Thymus (tissue), 11 donors: Measurements from ENCODE around the gene DENND4C. TPM values are rescaled to one million over a fixed set of nuclear protein-coding genes. Genes with fewer than 3 reads are reported as not detected.
"Not testable (repeated sequence)": the region's sequence is repeated elsewhere in the genome, so short reads cannot be mapped to it uniquely, and the experiment has no call there.

ENCODE experiments used
- DNase-seq, 9 donors: peaks; one replicate each; pipeline ENCODE4 v3.0.0-alpha.2; 2013; ENCODE audit warnings: low spot score in 9 of 9, low read depth in 6 of 9, missing footprints in 1 of 9
- H3K27ac ChIP-seq, 2 donors: one replicate each; pipeline ENCODE4 v1.5.1; 2013; ENCODE audit warnings: control low read depth in 1 of 2, low read depth in 1 of 2, low read length in 1 of 2, mild to moderate bottlenecking in 1 of 2, moderate library complexity in 1 of 2
- H3K27me3 ChIP-seq, 2 donors: one replicate each; pipeline ENCODE4 v1.5.1; 2013; ENCODE audit warnings: low read length in 1 of 2; ENCODE audit not compliant: control insufficient read depth in 2 of 2, insufficient read depth in 1 of 2
- H3K36me3 ChIP-seq, 2 donors: one replicate each; pipeline ENCODE4 v1.5.1; 2013; ENCODE audit warnings: low read length in 1 of 2, mild to moderate bottlenecking in 1 of 2, moderate library complexity in 1 of 2; ENCODE audit not compliant: control insufficient read depth in 2 of 2, insufficient read depth in 2 of 2
- H3K4me1 ChIP-seq, 2 donors: one replicate each; pipeline ENCODE4 v1.5.1; 2013; ENCODE audit warnings: low read length in 2 of 2; ENCODE audit not compliant: control insufficient read depth in 2 of 2, insufficient read depth in 2 of 2
- H3K4me3 ChIP-seq, 2 donors: one replicate each; pipeline ENCODE4 v1.5.1; 2013; ENCODE audit warnings: low read length in 2 of 2, control low read depth in 1 of 2, mild to moderate bottlenecking in 1 of 2
- H3K9me3 ChIP-seq, 2 donors: one replicate each; pipeline ENCODE4 v1.5.1; 2013; ENCODE audit warnings: low read length in 1 of 2, mild to moderate bottlenecking in 1 of 2; ENCODE audit not compliant: control insufficient read depth in 2 of 2, insufficient read depth in 1 of 2
- WGBS: extraction: QIAGEN DNeasy Blood & Tissue Kit; methylation state at CpG from one replicate; pipeline ENCODE4 v1.1.7; 2013; 5-methylcytosine and 5-hydroxymethylcytosine counted together
- polyA plus RNA-seq: library from polyadenylated mRNA; stranded (reverse); fragments of 200-250 nt; gene quantifications from one replicate; pipeline ENCODE4 v1.2.3, GENCODE V29; 2013
- total RNA-seq: library from RNA; stranded (reverse); fragments of 120-200 nt; gene quantifications from one replicate; pipeline ENCODE4 v1.2.4, GENCODE V29; 2013
- donor health status: healthy.

DENND4C gene
- total and polyA plus RNA-seq, 2 donors, result 15.4 to 39.2 TPM

DNA sequence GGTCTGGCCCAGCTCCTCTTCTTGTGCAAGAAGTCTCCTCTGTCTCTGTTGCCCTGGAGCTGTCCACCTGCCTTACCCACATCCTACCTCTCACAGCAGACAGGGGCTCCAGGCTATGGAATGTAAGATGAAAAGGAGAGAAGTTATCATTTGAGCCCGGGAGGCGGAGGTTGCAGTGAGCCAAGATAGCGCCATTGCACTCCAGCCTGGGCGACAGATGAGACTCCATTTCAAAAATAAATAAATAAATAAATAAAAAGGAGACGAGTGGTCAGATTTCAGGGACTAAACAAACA, 37.5 kb upstream of the DENND4C start:
- WGBS, result 96% methylated on average over 5 of the region's 5 CpGs

GRCh38 chr9:19193358-19193973, 37.0 kb upstream of the DENND4C start:
- 98% methylated on average over 2 of the region's 2 CpGs for WGBS
- H3K27ac ChIP-seq, DNase-seq, H3K36me3 ChIP-seq, H3K4me1 ChIP-seq, H3K9me3 ChIP-seq, H3K4me3 ChIP-seq, H3K27me3 ChIP-seq: not testable (repeated sequence)

More for the DNA sequence above, 37.5 kb upstream of the DENND4C start:
- H3K4me1 ChIP-seq, result no peaks in the 10 kb centered on the region
- H3K27me3 ChIP-seq, result no peaks in the 10 kb centered on the region
- DNase-seq, result no peak
- no peak overlapping the region for H3K27ac ChIP-seq
- no peak overlapping the region for H3K4me3 ChIP-seq
- H3K9me3 ChIP-seq, result no peaks in the 10 kb centered on the region
- H3K36me3 ChIP-seq, result no peaks in the 10 kb centered on the region

DNA sequence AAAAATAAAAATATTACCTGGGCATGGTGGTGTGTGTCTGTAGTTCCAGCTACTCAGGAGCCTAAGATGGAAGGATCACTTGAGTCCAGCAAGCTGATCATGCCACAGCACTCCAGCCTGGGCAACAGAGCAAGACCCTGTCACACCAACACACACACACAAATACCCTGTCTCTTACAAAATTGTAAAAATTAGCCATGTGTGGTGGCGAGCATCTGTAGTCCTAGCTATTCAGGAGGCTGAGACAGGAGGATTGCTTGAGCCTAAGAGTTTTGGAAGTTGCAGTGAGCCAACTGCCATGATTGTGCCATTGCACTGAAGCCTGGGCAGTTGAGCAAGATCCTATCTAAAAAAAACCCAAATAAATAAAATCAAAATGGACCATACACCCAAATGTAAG, 32.1 kb upstream of the DENND4C start:
- 98% methylated on average over 1 of the region's 1 CpG for WGBS
- DNase-seq, result no peak
- no peak overlapping the region for H3K27ac ChIP-seq
- no peaks in the 10 kb centered on the region for H3K27me3 ChIP-seq
- no peaks in the 10 kb centered on the region for H3K36me3 ChIP-seq
- H3K4me3 ChIP-seq, result no peak overlapping the region
- H3K4me1 ChIP-seq, result no peaks in the 10 kb centered on the region
- H3K9me3 ChIP-seq, result no peaks in the 10 kb centered on the region

- H3K27ac ChIP-seq, result no peak overlapping the region
- H3K27me3 ChIP-seq, result no peaks in the 10 kb centered on the region
- WGBS, result 96% methylated on average over 2 of the region's 2 CpGs
- no peaks in the 10 kb centered on the region for H3K9me3 ChIP-seq
- no peak overlapping the region for H3K4me3 ChIP-seq
- no peaks in the 10 kb centered on the region for H3K4me1 ChIP-seq
- DNase-seq, result no peak
- H3K36me3 ChIP-seq, result no peaks in the 10 kb centered on the region
Observed at GRCh38 chr9:19199012-19199411, 31.5 kb upstream of the DENND4C start.

DNA sequence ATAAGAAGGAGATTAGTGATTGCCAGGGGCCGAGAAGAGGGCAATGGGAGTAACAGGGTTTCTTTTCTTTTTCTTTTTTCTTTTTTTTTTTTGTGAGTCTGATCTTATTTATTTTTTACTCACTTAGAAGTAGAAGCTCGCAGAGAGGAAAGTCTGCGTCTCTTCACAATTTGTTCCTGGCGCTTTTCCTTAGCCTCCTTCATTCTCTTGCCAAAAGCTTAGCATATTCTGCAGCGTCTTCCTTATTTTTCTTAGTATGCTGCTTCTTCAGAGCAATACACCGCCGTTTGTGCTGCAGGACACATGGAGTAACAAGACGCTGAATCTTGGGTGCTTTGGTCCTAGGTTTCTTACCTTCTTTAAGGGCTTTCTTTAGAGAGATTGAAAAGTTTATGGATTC, 30.3 kb upstream of the DENND4C start:
- 78% methylated on average over 8 of the region's 8 CpGs for WGBS

GRCh38 chr9:19201899-19202891, 28.3 kb upstream of the DENND4C start:
- WGBS, result 93% methylated on average over 13 of the region's 13 CpGs
- no peaks in the 10 kb centered on the region for H3K9me3 ChIP-seq
- H3K4me3 ChIP-seq, result no peak overlapping the region
- H3K4me1 ChIP-seq, result no peaks in the 10 kb centered on the region
- no peak overlapping the region for H3K27ac ChIP-seq
- H3K36me3 ChIP-seq, result no peaks in the 10 kb centered on the region
- H3K27me3 ChIP-seq, result no peaks in the 10 kb centered on the region
- DNase-seq, result no peak

More for the DNA sequence above, 30.3 kb upstream of the DENND4C start:
- Histone ChIP-seq H3K36me3 (no peaks in the 10 kb centered on the region), H3K27me3 (no peaks in the 10 kb centered on the region), H3K4me3 (no peak overlapping the region), H3K4me1 (no peaks in the 10 kb centered on the region), H3K9me3 (no peaks in the 10 kb centered on the region), H3K27ac (no peak overlapping the region)
- no peak for DNase-seq

GRCh38 chr9:19203058-19203457, 27.4 kb upstream of the DENND4C start:
- Histone ChIP-seq H3K27ac (no peak overlapping the region), H3K9me3 (no peaks in the 10 kb centered on the region), H3K4me1 (no peaks in the 10 kb centered on the region), H3K27me3 (no peaks in the 10 kb centered on the region), H3K4me3 (no peak overlapping the region), H3K36me3 (no peaks in the 10 kb centered on the region)
- 98% methylated on average over 5 of the region's 5 CpGs for WGBS
- no peak for DNase-seq

DNA sequence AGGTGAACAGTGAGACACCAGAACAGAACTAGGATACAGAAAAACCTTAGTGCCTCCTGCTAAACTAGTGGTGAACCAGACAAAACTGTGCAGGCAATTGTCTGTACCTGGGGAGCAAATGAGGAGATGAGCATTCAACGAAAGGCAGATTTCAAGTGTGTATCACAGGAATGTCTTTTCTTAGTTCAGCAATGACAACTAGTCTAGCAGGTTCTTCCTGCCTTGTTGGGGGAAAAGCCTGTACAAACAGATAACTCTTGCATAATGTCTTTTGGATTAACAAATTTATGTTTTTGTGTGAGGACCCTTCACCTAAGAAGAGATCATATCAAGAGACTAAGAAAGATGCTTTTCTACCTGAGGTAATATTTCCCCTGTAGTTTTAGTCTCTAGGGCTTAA, 21.8 kb upstream of the DENND4C start:
- peak in 1 of 9 donors; percentile 5 for DNase-seq
- Histone ChIP-seq H3K27me3 (no peaks in the 10 kb centered on the region), H3K4me3 (no peak overlapping the region), H3K9me3 (no peaks in the 10 kb centered on the region), H3K27ac (no peak overlapping the region), H3K36me3 (no peaks in the 10 kb centered on the region), H3K4me1 (no peaks in the 10 kb centered on the region)
- WGBS, result 94% methylated on average over 1 of the region's 1 CpG

DNA sequence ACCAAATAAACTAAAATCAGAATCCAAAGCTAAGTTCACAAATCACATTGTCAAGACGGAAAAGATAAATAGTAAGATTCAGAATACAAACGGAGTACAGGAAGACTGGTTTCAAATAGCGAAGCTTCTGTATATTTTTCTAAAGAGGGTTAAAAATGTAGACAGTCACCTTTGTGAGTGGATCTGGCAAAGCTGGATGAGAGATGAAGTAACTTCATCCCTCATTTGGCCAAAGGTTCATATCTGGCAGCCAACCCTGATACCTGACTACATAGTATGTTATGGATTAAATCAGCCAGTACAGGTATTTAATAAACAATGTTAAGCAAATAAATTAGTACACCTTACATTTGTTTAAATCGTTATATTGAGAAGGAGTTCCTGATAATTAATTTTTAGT, 21.3 kb upstream of the DENND4C start:
- H3K9me3 ChIP-seq, result no peaks in the 10 kb centered on the region
- no peaks in the 10 kb centered on the region for H3K36me3 ChIP-seq
- no peak overlapping the region for H3K4me3 ChIP-seq
- 89% methylated on average over 4 of the region's 4 CpGs for WGBS
- no peaks in the 10 kb centered on the region for H3K4me1 ChIP-seq
- no peak overlapping the region for H3K27ac ChIP-seq
- no peak for DNase-seq
- H3K27me3 ChIP-seq, result no peaks in the 10 kb centered on the region
